Measurements from ENCODE around the gene GABARAP.
A peak's percentile ranks its signal among the peaks of the same experiment; 100 is the strongest.

GABARAP gene

DNA sequence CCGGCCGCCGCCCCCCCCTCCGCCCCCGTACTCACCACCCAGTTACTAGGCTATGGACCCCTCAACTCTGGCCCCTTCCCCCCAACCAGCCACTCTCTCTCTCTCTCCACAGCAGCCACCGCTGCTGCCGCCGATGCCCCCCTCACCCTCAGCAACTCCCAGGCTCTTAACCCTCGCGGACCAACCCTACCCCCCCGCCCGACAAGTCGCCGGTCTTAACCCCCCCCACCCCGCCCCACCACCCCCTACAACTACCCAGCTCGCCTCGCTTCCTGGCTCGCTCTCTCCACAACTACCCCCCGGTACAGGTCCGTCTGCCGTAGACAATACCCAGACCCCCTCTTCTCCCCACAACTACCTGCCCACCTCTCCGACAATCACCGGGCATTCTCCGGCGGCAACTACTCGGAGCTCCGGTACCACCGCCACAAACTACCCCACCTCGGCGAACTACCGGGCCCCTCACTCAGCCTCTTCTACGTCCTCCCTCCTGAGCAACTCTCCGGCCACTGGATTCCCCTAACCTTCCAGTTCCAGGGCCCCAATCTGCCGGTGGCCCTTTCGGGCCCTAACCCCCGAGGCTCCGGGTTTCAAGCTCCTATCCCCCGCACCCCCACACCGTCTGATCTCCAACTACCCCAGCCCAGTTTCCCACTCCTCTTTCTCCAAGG lies 3.7 kb downstream of the GABARAP start:
- TF ChIP-seq, protein P1, sequence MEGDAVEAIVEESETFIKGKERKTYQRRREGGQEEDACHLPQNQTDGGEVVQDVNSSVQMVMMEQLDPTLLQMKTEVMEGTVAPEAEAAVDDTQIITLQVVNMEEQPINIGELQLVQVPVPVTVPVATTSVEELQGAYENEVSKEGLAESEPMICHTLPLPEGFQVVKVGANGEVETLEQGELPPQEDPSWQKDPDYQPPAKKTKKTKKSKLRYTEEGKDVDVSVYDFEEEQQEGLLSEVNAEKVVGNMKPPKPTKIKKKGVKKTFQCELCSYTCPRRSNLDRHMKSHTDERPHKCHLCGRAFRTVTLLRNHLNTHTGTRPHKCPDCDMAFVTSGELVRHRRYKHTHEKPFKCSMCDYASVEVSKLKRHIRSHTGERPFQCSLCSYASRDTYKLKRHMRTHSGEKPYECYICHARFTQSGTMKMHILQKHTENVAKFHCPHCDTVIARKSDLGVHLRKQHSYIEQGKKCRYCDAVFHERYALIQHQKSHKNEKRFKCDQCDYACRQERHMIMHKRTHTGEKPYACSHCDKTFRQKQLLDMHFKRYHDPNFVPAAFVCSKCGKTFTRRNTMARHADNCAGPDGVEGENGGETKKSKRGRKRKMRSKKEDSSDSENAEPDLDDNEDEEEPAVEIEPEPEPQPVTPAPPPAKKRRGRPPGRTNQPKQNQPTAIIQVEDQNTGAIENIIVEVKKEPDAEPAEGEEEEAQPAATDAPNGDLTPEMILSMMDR (IDR thresholded peaks at IDR 0.05; ENCODE audit: low read depth, low read length) = no peak
- DNase-seq (ENCODE audit: extremely low read depth, low read depth) = no peak

DNA sequence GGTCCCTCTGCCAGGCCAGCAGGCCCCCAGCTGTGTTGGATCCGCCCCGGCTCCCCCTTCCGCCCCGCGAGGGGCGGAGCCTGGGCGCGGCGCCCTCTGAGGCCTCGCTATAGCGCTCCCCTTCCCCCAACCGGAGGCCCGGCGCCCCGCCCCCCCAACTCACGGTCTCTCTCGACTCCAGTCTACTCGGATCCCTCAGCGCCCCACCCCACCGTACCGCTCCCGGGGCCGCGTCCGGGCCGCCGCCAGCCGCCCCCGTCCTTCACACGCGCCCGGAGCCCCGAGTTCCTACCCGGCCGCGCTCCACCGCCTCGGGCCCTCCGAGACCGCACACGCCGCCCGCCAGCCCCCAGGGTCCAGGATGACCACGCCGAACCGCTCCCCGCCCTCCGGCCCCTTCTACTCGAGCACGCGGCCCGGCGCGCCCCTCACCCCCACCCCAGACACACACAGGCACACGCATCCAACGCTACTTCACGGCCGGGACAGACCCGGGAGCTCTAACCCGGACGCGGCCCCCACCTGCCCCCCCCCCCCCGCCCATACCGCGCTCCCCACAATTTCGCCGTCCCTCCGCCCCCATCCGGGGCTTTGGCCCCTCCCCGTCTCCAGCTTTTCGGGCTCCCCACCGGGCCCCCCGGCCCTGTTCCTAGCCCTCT lies 4.4 kb downstream of the GABARAP start:
- DNase-seq (ENCODE audit: extremely low read depth, low read depth) = no peak
- TF ChIP-seq, protein P1 (IDR thresholded peaks at IDR 0.05; ENCODE audit: low read depth, low read length) = no peak

DNA sequence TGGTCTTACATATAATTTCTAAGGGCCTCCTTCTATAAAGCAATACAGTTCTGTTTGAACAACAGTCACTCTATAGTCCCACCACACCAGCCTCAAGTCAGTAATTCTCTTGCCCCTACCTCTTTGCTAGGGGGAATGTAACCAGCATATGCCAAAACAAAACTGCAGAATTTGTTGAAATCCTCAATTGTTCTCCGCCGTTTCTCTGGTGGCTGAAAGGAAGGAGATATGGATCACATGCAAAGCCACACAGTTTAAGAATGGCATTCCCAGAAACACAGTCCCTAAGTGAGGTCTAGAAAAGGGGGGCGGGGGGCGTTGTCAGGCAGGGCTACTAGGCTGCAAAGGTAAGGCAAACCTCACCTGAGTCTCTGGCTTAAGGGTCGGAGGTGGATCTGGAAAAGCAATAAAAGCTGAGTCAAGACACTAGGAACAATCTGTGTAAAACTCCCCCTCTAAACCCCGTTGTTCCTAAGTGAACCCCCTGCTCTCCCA lies 4.9 kb downstream of the GABARAP start:
- DNase-seq (ENCODE audit: extremely low read depth, low read depth) = no peak
- TF ChIP-seq, protein P1 (IDR thresholded peaks at IDR 0.05; ENCODE audit: low read depth, low read length) = no peak

DNA sequence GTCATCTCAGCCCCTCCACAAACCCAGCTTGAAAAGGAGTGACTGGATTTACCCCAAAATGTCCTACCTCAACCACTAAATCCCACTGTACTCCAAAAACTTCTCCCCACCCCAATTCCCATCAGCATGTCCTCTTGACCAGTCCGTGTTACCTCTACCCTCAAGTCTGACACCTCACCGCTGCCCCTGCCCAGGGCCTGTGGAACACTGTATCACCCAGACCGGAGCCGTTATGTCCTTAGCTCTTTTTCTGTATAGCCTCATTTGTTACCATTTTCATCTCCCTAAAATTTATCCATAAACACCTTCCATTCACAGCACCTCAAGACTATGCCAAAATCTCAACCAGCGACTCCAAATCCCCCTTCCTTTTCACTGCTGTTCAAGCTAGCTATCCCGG lies 5.4 kb downstream of the GABARAP start:
- DNase-seq (ENCODE audit: extremely low read depth, low read depth) = no peak
- TF ChIP-seq, protein P1 (IDR thresholded peaks at IDR 0.05; ENCODE audit: low read depth, low read length) = no peak

DNA sequence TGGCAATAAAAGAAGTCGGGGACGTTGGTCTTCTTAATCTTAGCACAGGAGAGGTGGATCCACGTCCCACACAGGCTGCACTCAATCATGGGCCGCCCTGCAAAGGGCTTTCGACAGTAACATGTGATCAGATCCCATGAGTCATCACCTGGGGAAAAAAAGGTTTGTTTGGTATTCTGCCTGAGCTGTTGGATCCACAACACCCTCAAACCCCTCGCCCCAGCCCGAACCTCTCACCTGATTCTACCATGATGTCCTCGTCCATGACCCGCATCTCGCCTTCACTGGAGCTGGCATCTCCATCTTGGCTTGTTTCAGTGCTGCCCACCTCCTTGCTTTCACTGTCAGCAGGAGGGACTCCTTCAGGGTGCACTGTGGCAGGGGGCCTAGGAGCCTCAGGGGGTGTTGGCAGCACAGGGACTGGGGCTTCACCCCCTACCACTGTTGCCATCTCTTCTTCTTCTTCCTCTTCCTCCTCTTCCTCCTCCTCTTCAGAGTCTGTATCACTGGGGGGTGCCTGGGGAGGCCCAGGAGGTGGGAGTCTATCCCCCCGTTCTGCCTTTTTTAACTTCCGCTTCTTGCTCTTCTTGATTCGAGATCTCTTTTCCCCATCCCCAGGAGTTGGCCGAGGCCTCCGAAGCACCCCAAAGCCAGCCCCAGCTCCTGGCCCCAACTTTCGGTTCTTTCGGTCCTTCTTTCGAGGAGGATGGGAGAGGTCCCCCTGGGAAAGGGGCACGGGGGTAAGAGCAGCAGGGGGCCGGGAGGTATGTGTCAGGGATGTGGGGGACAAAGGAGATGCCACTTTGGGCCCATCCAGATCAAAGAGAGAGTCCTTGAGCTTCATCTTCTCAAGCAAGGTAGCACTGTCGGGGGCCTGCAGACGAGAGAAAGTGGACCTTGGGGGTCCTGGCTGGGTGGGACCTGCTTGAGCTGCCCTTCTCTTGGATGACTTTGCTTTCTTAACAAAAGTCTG lies 6.3 kb downstream of the GABARAP start:
- TF ChIP-seq, protein P1 (IDR thresholded peaks at IDR 0.05; ENCODE audit: low read depth, low read length) = no peak
- DNase-seq (ENCODE audit: extremely low read depth, low read depth) = no peak

DNA sequence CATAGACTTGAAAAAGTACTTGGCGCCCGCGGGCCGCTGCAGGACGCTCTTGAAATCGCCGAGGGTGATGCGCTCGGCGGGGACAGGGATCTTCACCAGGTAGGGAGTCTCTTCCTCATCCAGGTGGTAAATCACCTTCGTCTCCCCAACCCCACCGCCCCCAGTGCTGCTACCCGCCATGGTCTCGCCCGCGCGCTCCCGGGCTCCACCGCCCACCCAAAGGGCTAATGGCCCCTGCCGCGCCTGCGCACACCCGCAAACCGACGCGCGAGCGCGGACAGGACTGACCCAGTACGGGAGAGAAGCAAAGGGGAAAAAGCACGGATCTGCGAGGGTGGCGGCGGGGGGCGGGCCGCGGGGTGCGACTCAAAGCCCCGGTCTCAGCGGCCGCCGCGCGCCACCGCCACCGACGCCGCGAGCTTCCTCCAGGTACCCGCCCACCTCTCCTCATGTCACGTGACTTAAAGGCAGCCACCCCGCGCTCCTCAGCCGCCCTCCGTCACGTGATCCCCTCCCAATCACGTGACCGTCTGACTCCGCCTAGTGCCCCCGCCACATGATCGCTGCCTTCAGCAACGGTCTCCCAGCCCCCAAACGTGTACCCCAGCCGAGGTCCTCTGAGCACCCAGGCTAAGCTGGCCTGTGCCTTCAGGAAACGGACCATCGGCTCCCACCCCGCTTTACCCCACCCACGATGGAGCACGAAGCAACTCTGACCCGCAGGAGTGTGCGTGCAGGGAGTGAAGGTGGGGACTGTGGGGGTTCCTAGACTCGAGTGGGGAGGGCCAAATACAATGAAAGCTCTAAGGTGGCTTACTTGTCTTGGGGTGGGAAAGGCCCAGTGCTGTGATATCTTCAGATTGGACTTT lies 7.9 kb downstream of the GABARAP start, which contains the start of gene DVL2:
TSS of gene DVL2 (minus strand) at position 435 of the 869 bp plus-strand sequence. CDS start at position 180, 255 bp downstream.
- peak; percentile 86 for DNase-seq (ENCODE audit: extremely low read depth, low read depth)
- TF ChIP-seq, protein P1 (IDR thresholded peaks at IDR 0.05; ENCODE audit: low read depth, low read length) = no peak

Data from AG09319 (cell line).